Breast epithelium (tissue), 4 donors: ENCODE measurements around the gene C22orf31. TPM values are rescaled to one million over a fixed set of nuclear protein-coding genes. Genes with fewer than 3 reads are reported as not detected.
A peak's percentile ranks its signal among the peaks of the same experiment; 100 is the strongest.
"Not testable (repeated sequence)": the region's sequence is repeated elsewhere in the genome, so short reads cannot be mapped to it uniquely, and the experiment has no call there.

Experiments used
- DNase-seq, 2 donors: peaks; one replicate each; pipeline ENCODE4 v3.0.0-alpha.2; 2019; ENCODE audit warnings: low spot score in 2 of 2
- H3K27ac ChIP-seq, 2 donors: fragments of 200-600 bp; sonication (generic) in 1 of 2; one replicate each; pipeline ENCODE4 v1.5.1; 2016 to 2019; ENCODE audit warnings: mild to moderate bottlenecking in 1 of 2
- H3K27me3 ChIP-seq, 2 donors: fragments of 200-600 bp; sonication (generic) in 1 of 2; one replicate each; pipeline versions ENCODE4 v1.5.1 to v1.6.0; 2017 to 2019; ENCODE audit warnings: control low read depth in 1 of 2, mild to moderate bottlenecking in 1 of 2
- H3K36me3 ChIP-seq: fragments of 200-600 bp; one replicate; pipeline ENCODE4 v1.5.1; 2019
- H3K4me1 ChIP-seq, 2 donors: fragments of 200-600 bp; sonication (generic); one replicate each; pipeline ENCODE4 v1.5.1; 2016 to 2019; ENCODE audit warnings: control low read depth in 1 of 2
- H3K4me3 ChIP-seq, 3 donors: fragments of 200-600 bp; sonication (generic); 1 replicate in 2 of 3; 2 replicates in 1 of 3; pipeline ENCODE4 v1.5.1; 2016 to 2019; ENCODE audit warnings: mild to moderate bottlenecking in 3 of 3, moderate library complexity in 2 of 3
- H3K9me3 ChIP-seq, 2 donors: fragments of 200-600 bp; sonication (generic) in 1 of 2; one replicate each; pipeline ENCODE4 v1.5.1; 2016 to 2019; ENCODE audit warnings: control low read depth in 1 of 2
- CTCF ChIP-seq, 3 donors: fragments of 450-650 bp; IDR thresholded peaks; one replicate each; pipeline ENCODE4 v1.5.1; 2016 to 2017; ENCODE audit warnings: antibody characterized with exemption in 3 of 3, mild to moderate bottlenecking in 3 of 3, moderate library complexity in 3 of 3
- POLR2A ChIP-seq: fragments of 450-650 bp; IDR thresholded peaks from one replicate; pipeline ENCODE4 v1.6.1; 2016; ENCODE audit warnings: antibody characterized with exemption, mild to moderate bottlenecking, moderate library complexity
- POLR2AphosphoS5 ChIP-seq, 3 donors: sonication (generic); formaldehyde crosslinking; IDR thresholded peaks; one replicate each; pipeline ENCODE4 v1.6.1; 2017; ENCODE audit warnings: antibody characterized with exemption in 3 of 3
- intact Hi-C: fragments of 100-400 bp; cut with DNase I; formaldehyde crosslinking; loops from one replicate; pipeline ENCODE4 v1.15.1; 2023; ENCODE audit warnings: low total_unique reads
- total RNA-seq, 3 donors: library from RNA; depleted of rRNA; stranded (reverse); fragments of >200 nt; gene quantifications; one replicate each; pipeline ENCODE4 v1.1.0, GENCODE V29; 2016

The C22orf31 gene
- total RNA-seq, 3 donors from 2014 or later, result 0.73 TPM; not detected in 2

- H3K27ac ChIP-seq, result peak overlapping the region; percentile 8 to 29
- H3K9me3 ChIP-seq, result no peaks in the 10 kb centered on the region
- H3K4me3 ChIP-seq, result no peak overlapping the region
- H3K4me1 ChIP-seq, result peaks cover 0 to 8% of the 10 kb centered on the region in 2 donors
- DNase-seq, result no peak
- TF ChIP-seq CTCF (IDR thresholded peaks at IDR 0.05) (no peak), POLR2AphosphoS5 (IDR thresholded peaks at IDR 0.05) (no peak), POLR2A (no peak)
- intact Hi-C loops, result loop anchor here (1.0 to 10.0 kb wide), 2 partner anchors 11 to 187 kb away; no protein-coding TSS in a partner anchor
- H3K36me3 ChIP-seq, result no peaks in the 10 kb centered on the region
- no peaks in the 10 kb centered on the region for H3K27me3 ChIP-seq
These were observed 20.2 kb downstream of the C22orf31 start for GRCh38 chr22:29041408-29041807.

GRCh38 chr22:29040385-29041275 is 21.0 kb downstream of the C22orf31 start:
- Histone ChIP-seq H3K27ac (peak overlapping the region in 1 of 2 donors; percentile 8), H3K27me3 (no peaks in the 10 kb centered on the region), H3K9me3 (no peaks in the 10 kb centered on the region), H3K36me3 (no peaks in the 10 kb centered on the region), H3K4me3 (no peak overlapping the region), H3K4me1 (peaks cover 0 to 8% of the 10 kb centered on the region in 2 donors)
- DNase-seq, result peak; percentile 55 to 61
- TF ChIP-seq POLR2AphosphoS5 (IDR thresholded peaks at IDR 0.05), result peak in 1 of 3 donors; percentile 16
- TF ChIP-seq POLR2A, result no peak
- peak; percentile 85 to 95 (median 91) for TF ChIP-seq CTCF (IDR thresholded peaks at IDR 0.05)
- intact Hi-C loops, result loop anchor here (1.0 to 10.0 kb wide), 2 partner anchors 10 to 186 kb away; no protein-coding TSS in a partner anchor

- not testable (repeated sequence) for H3K27me3 ChIP-seq, DNase-seq, H3K27ac ChIP-seq, H3K4me3 ChIP-seq, H3K36me3 ChIP-seq, H3K4me1 ChIP-seq, H3K9me3 ChIP-seq
- intact Hi-C loops, result loop anchor here (10.0 kb wide), 1 partner anchor 185 kb away; no protein-coding TSS in a partner anchor
These were observed 21.9 kb downstream of the C22orf31 start for GRCh38 chr22:29039684-29040083.

GRCh38 chr22:29039148-29039547 is 22.5 kb downstream of the C22orf31 start:
- Histone ChIP-seq H3K9me3 (no peaks in the 10 kb centered on the region), H3K27me3 (no peaks in the 10 kb centered on the region), H3K36me3 (no peaks in the 10 kb centered on the region), H3K27ac (no peak overlapping the region), H3K4me3 (no peak overlapping the region), H3K4me1 (peaks cover 0 to 8% of the 10 kb centered on the region in 2 donors)
- intact Hi-C loops, result no loop called here
- TF ChIP-seq CTCF (IDR thresholded peaks at IDR 0.05) (no peak), POLR2AphosphoS5 (IDR thresholded peaks at IDR 0.05) (no peak), POLR2A (no peak)
- no peak for DNase-seq

GRCh38 chr22:29037340-29037932 is 24.2 kb downstream of the C22orf31 start:
- H3K4me1 ChIP-seq, result peaks cover 0 to 8% of the 10 kb centered on the region in 2 donors
- H3K27me3 ChIP-seq, result no peaks in the 10 kb centered on the region
- H3K9me3 ChIP-seq, result no peaks in the 10 kb centered on the region
- no peak for DNase-seq
- no peak for TF ChIP-seq POLR2AphosphoS5 (IDR thresholded peaks at IDR 0.05)
- TF ChIP-seq CTCF (IDR thresholded peaks at IDR 0.05), result no peak
- no peak for TF ChIP-seq POLR2A
- no peak overlapping the region for H3K4me3 ChIP-seq
- H3K36me3 ChIP-seq, result no peaks in the 10 kb centered on the region
- H3K27ac ChIP-seq, result no peak overlapping the region
- intact Hi-C loops, result no loop called here
